GM12878 (cell line): ENCODE data around the gene FBXO3. TPM values are rescaled to one million over a fixed set of nuclear protein-coding genes. Genes with fewer than 3 reads are reported as not detected.

Experiments used
- BCL11A ChIP-seq: IDR thresholded peaks from 2 replicates; pipeline ENCODE4 v1.6.1; 2011; ENCODE audit warnings: low read depth, low read length
- CHD2 ChIP-seq: IDR thresholded peaks from 2 replicates; pipeline ENCODE4 v1.6.1; 2011; ENCODE audit warnings: low read depth, low read length, improper control_type of control experiment, borderline replicate concordance
- EGR1 ChIP-seq, 2 experiments: IDR thresholded peaks; 1 replicate in 1 of 2; 2 replicates in 1 of 2; pipeline ENCODE4 v1.6.1; 2011 to 2012; ENCODE audit warnings: low read depth in 2 of 2, low read length in 2 of 2, borderline replicate concordance in 1 of 2, mild to moderate bottlenecking in 1 of 2, moderate library complexity in 1 of 2
- EP300 ChIP-seq, 2 experiments: fragments of 150-350 bp in 1 of 2; IDR thresholded peaks; 2 replicates each; pipeline ENCODE4 v1.6.1; 2011 to 2012; ENCODE audit warnings: low read depth in 2 of 2, low read length in 2 of 2, borderline replicate concordance in 1 of 2, improper control_type of control experiment in 1 of 2, inconsistent platforms in 1 of 2; ENCODE audit not compliant: control insufficient read depth in 1 of 2
- HDAC6 ChIP-seq: fragments of 200-600 bp; sonication (generic); IDR thresholded peaks from one replicate; pipeline ENCODE4 v1.8.0; 2017; ENCODE audit warnings: antibody characterized with exemption; ENCODE audit not compliant: unreplicated experiment
- KAT2A ChIP-seq: conservative IDR thresholded peaks from 2 replicates; pipeline ENCODE4 v1.6.1; 2011; ENCODE audit warnings: low read depth, low read length; ENCODE audit not compliant: control insufficient read depth
- NFIC ChIP-seq: IDR thresholded peaks from 2 replicates; pipeline ENCODE4 v1.6.1; 2012; ENCODE audit warnings: low read depth, mild to moderate bottlenecking, inconsistent platforms, low read length, moderate library complexity
- PAX5 ChIP-seq: IDR thresholded peaks from 2 replicates; pipeline ENCODE4 v1.6.1; 2011; ENCODE audit warnings: low read depth, low read length, borderline replicate concordance
- RUNX3 ChIP-seq: IDR thresholded peaks from 2 replicates; pipeline ENCODE4 v1.6.1; 2012; ENCODE audit warnings: low read length, inconsistent platforms
- SMAD1 ChIP-seq: fragments of 450-650 bp; IDR thresholded peaks from 2 replicates; pipeline ENCODE4 v1.6.1; 2018; ENCODE audit warnings: mild to moderate bottlenecking, low read depth; ENCODE audit not compliant: partially characterized antibody
- SP1 ChIP-seq: IDR thresholded peaks from one replicate; pipeline ENCODE4 v1.6.1; 2011; ENCODE audit warnings: low read depth, low read length
- STAT1 ChIP-seq: fragments of 450-650 bp; conservative IDR thresholded peaks from 2 replicates; pipeline ENCODE4 v1.6.1; 2014; ENCODE audit warnings: antibody characterized with exemption, mild to moderate bottlenecking
- TBL1XR1 ChIP-seq: IDR thresholded peaks from 2 replicates; pipeline ENCODE4 v1.6.1; 2012; ENCODE audit warnings: low read depth, low read length, improper control_type of control experiment
- ZNF207 ChIP-seq: fragments of 450-650 bp; IDR thresholded peaks from 2 replicates; pipeline ENCODE4 v1.6.1; 2014; ENCODE audit warnings: antibody characterized with exemption, mild to moderate bottlenecking, borderline replicate concordance
- ZNF217 ChIP-seq: fragments of 450-650 bp; IDR thresholded peaks from 2 replicates; pipeline ENCODE4 v1.6.1; 2017; ENCODE audit warnings: antibody characterized with exemption, mild to moderate bottlenecking
- polyA plus RNA-seq, 11 experiments: library from polyadenylated mRNA; depleted of rRNA in 4 of 11; unstranded in 6 of 11; stranded (reverse) in 5 of 11; fragments of >200 nt; fragmentation: Nextera tagmentation in 4 of 11; fragmentation: Illumina TruSeq in 1 of 11; extraction: Ambion mirVana in 4 of 11; extraction: Trizol in 1 of 11; gene quantifications; 1 replicate in 1 of 11; 2 replicates in 10 of 11; pipeline versions ENCODE4 v1.2.1 to v1.2.3, GENCODE V29; 2011 to 2016; ENCODE audit warnings: inconsistent platforms in 2 of 11, missing spikeins in 2 of 11, low read depth in 1 of 11
- total RNA-seq, 4 experiments: library from RNA; depleted of rRNA in 3 of 4; stranded (reverse); fragments of >200 nt in 3 of 4; fragmentation: Illumina TruSeq in 1 of 4; extraction: Trizol in 1 of 4; gene quantifications; 2 replicates each; pipeline versions ENCODE4 v1.2.1 to v1.2.3, GENCODE V29; 2013 to 2021
- TF ChIP-seq, protein P1 (sequence below): fragments of 450-650 bp; conservative IDR thresholded peaks from 2 replicates; pipeline ENCODE4 v1.6.1; 2017; ENCODE audit warnings: mild to moderate bottlenecking, moderate library complexity
- TF ChIP-seq, protein P2 (sequence below): fragments of 450-650 bp; formaldehyde crosslinking; IDR thresholded peaks from 2 replicates; pipeline ENCODE4 v1.4.0; 2020; ENCODE audit warnings: mild to moderate bottlenecking, moderate library complexity
- TF ChIP-seq, protein P3 (sequence below), 3 experiments: IDR thresholded peaks in 2 of 3; conservative IDR thresholded peaks in 1 of 3; 2 replicates each; pipeline ENCODE4 v1.5.1; 2011; ENCODE audit warnings: low read depth in 3 of 3, low read length in 3 of 3, mild to moderate bottlenecking in 3 of 3, control low read depth in 2 of 3, moderate library complexity in 2 of 3, inconsistent platforms in 1 of 3, mixed read lengths in 1 of 3; ENCODE audit not compliant: control insufficient read depth in 2 of 3, insufficient read depth in 1 of 3; ENCODE audit errors: extremely low read depth in 1 of 3

The FBXO3 gene
- total and polyA plus RNA-seq, 10 of the 15 experiments (the other 5 are each of a cell fraction or from before 2014, with no cell fraction given): 8.9 to 33.4 (median 13.8) TPM

DNA sequence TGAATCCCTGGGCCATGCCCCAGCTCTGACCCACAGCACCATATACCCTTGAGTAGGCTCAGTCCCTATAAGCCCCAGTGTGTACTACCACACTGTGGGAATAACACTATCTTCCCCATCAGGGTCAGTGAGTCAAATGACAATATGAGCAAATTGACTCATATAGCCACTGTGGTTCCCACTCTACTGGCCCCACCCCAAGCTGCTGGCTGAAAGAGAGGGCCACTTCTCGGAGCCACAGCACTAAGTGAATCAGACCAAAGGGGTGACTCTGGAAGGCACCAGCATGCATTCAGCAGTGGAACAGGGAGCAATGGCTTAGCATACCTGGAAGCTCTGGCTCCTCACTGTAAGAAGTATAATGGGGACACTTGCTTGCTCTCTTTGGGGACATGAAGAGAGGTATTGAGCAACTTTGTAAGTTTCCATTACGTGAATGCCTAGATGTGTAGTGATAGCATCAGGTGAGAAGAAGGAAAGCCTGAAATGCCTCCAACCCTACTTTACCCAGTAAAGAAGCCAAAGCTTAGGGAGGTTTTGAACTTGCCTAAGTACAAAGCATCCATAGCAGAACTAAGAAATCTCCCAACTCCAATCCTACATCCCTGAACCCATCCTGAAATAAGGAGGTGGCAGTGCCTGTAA, 51.6 kb downstream of the FBXO3 start (continued):
- TF ChIP-seq, protein P1, sequence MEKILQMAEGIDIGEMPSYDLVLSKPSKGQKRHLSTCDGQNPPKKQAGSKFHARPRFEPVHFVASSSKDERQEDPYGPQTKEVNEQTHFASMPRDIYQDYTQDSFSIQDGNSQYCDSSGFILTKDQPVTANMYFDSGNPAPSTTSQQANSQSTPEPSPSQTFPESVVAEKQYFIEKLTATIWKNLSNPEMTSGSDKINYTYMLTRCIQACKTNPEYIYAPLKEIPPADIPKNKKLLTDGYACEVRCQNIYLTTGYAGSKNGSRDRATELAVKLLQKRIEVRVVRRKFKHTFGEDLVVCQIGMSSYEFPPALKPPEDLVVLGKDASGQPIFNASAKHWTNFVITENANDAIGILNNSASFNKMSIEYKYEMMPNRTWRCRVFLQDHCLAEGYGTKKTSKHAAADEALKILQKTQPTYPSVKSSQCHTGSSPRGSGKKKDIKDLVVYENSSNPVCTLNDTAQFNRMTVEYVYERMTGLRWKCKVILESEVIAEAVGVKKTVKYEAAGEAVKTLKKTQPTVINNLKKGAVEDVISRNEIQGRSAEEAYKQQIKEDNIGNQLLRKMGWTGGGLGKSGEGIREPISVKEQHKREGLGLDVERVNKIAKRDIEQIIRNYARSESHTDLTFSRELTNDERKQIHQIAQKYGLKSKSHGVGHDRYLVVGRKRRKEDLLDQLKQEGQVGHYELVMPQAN: no peak
- TF ChIP-seq HDAC6: no peak
- TF ChIP-seq CHD2: no peak
- TF ChIP-seq SP1: no peak
- TF ChIP-seq BCL11A: 0 out of 2 replicates have a peak, but pooled peaks have one; percentile 26
- TF ChIP-seq, protein P2, sequence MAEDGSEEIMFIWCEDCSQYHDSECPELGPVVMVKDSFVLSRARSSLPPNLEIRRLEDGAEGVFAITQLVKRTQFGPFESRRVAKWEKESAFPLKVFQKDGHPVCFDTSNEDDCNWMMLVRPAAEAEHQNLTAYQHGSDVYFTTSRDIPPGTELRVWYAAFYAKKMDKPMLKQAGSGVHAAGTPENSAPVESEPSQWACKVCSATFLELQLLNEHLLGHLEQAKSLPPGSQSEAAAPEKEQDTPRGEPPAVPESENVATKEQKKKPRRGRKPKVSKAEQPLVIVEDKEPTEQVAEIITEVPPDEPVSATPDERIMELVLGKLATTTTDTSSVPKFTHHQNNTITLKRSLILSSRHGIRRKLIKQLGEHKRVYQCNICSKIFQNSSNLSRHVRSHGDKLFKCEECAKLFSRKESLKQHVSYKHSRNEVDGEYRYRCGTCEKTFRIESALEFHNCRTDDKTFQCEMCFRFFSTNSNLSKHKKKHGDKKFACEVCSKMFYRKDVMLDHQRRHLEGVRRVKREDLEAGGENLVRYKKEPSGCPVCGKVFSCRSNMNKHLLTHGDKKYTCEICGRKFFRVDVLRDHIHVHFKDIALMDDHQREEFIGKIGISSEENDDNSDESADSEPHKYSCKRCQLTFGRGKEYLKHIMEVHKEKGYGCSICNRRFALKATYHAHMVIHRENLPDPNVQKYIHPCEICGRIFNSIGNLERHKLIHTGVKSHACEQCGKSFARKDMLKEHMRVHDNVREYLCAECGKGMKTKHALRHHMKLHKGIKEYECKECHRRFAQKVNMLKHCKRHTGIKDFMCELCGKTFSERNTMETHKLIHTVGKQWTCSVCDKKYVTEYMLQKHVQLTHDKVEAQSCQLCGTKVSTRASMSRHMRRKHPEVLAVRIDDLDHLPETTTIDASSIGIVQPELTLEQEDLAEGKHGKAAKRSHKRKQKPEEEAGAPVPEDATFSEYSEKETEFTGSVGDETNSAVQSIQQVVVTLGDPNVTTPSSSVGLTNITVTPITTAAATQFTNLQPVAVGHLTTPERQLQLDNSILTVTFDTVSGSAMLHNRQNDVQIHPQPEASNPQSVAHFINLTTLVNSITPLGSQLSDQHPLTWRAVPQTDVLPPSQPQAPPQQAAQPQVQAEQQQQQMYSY (CRISPR knock-in tag): no peak
- TF ChIP-seq TBL1XR1: no peak
- TF ChIP-seq RUNX3: peak; percentile 86
- no peak for TF ChIP-seq STAT1
- no peak for TF ChIP-seq KAT2A
- no peak for TF ChIP-seq EP300 (IDR thresholded peaks at IDR 0.05; ENCODE audit: borderline replicate concordance in 1 of 2, control insufficient read depth in 1 of 2, low read depth in 2 of 2, low read length in 2 of 2)
- no peak for TF ChIP-seq ZNF217
- TF ChIP-seq ZNF207: no peak
- TF ChIP-seq PAX5: no peak
- no peak for TF ChIP-seq SMAD1
- TF ChIP-seq NFIC: peak; percentile 39; the same call in 1 of the 2 replicates
- TF ChIP-seq, protein P3, sequence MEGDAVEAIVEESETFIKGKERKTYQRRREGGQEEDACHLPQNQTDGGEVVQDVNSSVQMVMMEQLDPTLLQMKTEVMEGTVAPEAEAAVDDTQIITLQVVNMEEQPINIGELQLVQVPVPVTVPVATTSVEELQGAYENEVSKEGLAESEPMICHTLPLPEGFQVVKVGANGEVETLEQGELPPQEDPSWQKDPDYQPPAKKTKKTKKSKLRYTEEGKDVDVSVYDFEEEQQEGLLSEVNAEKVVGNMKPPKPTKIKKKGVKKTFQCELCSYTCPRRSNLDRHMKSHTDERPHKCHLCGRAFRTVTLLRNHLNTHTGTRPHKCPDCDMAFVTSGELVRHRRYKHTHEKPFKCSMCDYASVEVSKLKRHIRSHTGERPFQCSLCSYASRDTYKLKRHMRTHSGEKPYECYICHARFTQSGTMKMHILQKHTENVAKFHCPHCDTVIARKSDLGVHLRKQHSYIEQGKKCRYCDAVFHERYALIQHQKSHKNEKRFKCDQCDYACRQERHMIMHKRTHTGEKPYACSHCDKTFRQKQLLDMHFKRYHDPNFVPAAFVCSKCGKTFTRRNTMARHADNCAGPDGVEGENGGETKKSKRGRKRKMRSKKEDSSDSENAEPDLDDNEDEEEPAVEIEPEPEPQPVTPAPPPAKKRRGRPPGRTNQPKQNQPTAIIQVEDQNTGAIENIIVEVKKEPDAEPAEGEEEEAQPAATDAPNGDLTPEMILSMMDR (IDR thresholded peaks at IDR 0.05 in 2 of 3, conservative IDR thresholded peaks at IDR 0.05 in 1 of 3; ENCODE audit: control insufficient read depth in 2 of 3, extremely low read depth in 1 of 3, insufficient read depth in 1 of 3, low read depth in 3 of 3, low read length in 3 of 3): no peak
- TF ChIP-seq EGR1 (IDR thresholded peaks at IDR 0.05; ENCODE audit: borderline replicate concordance in 1 of 2, low read depth in 2 of 2, low read length in 2 of 2): no peak
